Mammary epithelial cell (primary cell): ENCODE measurements around the gene F5.

ENCODE experiments used
- EZH2 ChIP-seq: IDR thresholded peaks from 2 replicates; pipeline ENCODE4 v1.6.1; 2012; ENCODE audit warnings: low read length, inconsistent platforms, borderline replicate concordance
- TF ChIP-seq, protein P1 (sequence below), 2 donors: IDR thresholded peaks in 1 of 2; conservative IDR thresholded peaks in 1 of 2; 2 replicates each; pipeline ENCODE4 v1.5.1; 2011 to 2012; ENCODE audit warnings: inconsistent platforms in 2 of 2, low read length in 2 of 2, mild to moderate bottlenecking in 2 of 2, control low read depth in 1 of 2, low read depth in 1 of 2; ENCODE audit not compliant: insufficient read depth in 1 of 2; ENCODE audit errors: extremely low read depth in 1 of 2

DNA sequence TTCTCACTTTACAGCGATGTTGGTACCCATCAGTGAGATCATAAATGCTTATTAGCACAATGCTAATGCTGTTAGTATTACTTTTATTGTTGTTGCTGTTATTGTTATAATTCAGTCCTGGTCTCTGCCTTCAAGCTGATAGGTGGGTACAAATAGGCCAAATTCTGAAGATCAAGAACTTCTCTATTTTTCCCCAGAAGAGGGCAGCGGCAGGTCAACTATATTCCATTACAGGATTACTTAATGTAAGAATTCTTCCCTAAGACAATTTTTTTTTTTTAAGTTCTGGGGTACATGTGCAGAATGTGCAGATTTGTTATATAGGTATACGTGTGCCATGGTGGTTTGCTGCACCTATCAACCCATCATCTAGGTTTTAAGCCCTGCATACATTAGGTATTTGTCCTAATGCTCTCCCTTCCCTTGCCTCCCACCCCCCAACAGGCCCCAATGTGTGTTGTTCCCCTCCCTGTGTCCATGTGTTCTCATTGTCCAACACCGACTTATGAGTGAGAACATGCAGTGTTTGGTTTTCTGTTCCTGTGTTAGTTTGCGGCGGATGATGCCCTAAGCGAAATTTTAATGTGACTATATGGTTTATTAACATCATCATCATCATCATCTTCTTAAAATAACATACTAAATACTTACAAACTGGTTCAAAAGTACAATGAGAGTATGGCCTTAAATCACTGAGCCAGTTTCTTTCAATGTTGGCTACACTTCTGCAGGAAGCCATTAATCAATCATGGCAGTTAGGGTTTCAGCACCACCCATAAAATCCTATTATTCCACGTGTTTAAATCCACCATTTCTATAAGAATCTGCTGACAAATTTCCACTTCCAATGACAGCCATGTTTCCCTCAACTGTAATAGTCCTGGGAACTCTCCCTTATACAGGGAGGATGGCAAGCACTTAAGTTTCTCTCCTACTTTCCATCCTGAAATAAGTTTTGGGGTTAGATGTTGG lies 119.7 kb downstream of the F5 start:
- TF ChIP-seq, protein P1, sequence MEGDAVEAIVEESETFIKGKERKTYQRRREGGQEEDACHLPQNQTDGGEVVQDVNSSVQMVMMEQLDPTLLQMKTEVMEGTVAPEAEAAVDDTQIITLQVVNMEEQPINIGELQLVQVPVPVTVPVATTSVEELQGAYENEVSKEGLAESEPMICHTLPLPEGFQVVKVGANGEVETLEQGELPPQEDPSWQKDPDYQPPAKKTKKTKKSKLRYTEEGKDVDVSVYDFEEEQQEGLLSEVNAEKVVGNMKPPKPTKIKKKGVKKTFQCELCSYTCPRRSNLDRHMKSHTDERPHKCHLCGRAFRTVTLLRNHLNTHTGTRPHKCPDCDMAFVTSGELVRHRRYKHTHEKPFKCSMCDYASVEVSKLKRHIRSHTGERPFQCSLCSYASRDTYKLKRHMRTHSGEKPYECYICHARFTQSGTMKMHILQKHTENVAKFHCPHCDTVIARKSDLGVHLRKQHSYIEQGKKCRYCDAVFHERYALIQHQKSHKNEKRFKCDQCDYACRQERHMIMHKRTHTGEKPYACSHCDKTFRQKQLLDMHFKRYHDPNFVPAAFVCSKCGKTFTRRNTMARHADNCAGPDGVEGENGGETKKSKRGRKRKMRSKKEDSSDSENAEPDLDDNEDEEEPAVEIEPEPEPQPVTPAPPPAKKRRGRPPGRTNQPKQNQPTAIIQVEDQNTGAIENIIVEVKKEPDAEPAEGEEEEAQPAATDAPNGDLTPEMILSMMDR (conservative IDR thresholded peaks at IDR 0.05 in 1 of 2, IDR thresholded peaks at IDR 0.05 in 1 of 2; ENCODE audit: extremely low read depth in 1 of 2, insufficient read depth in 1 of 2, low read depth in 1 of 2, low read length in 2 of 2) = peak; percentile 29 to 48
- no peak for TF ChIP-seq EZH2
